Inflammatory macrophage treated with lipopolysaccharide for 1 hour (primary cell): ENCODE results near the gene SLC6A7.
A peak's percentile ranks its signal among the peaks of the same experiment; 100 is the strongest.

Source experiments
- DNase-seq, 2 donors: peaks; one replicate each; pipeline ENCODE4 v3.0.0-alpha.2; 2020 to 2022

Gene SLC6A7

DNA sequence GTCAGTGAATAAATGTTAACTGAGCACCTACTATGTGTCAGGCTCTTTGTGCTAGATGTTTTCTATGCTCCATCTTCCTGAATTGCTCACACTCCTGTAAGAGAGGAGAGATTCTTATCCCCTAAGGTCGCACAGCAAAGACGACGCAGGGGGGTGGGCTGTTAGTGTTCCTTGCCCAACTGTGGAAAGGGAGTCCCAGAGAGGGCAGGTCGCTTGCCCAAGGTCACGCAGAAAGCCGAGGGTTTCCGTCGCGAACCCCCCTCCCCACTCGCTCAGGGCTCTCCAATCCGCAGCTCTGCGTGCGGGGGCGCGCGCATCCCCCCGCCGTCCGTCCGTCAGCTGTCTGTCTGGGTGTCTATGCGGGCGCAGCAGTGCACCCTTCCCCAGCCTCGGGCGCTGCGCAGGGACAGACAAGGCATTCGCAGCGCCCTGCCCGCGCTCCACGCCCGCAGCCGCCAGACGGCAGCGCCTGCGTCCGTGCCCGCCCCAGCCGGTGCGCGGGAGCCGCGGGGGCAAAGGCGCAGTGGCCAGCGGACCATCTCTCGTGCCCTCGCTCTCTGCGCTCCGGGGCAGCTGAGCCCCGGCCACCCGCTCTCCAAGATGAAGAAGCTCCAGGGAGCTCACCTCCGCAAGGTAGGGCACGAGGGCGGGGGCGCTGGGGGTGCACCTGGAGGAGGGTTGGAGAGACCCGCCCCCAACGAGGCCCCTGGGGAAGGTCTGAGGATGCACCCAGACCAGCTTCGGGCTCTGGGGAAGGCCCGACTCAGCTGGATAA, at the start of gene SLC6A7:
TSS of gene SLC6A7 (plus strand) at position 335 of the 775 bp plus-strand sequence. CDS start at position 601, 266 bp downstream.
- no peak for DNase-seq

GRCh38 chr5:150140830-150141229, 49.0 kb upstream of the SLC6A7 start:
- no peak for DNase-seq

DNA sequence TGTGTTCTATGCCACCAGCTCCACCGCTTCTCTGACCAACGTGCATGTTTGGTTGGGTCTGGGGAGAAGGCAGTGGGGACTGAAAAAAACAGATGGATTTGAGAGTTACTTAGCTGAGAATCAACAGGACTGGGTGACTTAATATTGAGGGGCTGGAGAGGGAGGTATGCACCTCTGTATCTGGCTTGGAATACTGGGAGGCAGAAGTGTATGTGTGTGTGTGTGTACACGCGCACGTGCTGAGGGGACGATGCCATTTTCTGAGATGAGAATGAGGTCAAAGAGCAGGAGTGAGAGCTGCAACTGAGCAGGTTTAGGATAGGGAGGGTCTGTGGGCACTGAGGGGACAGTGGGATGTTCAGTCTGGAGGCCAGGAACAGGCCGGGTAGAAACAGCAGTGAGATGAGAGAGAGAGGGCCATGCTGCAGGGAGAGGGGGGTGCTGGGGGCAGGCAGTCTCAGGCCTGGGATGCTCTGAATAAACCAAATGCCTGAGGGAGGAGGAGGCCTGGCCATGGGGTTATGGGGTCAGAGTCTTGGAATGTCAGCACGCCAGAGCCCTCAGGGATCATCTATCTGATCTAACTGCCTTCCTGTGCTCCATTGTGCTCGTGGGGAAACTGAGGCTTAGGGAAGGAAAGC, 48.2 kb upstream of the SLC6A7 start:
- no peak for DNase-seq

- DNase-seq = no peak
Observed at GRCh38 chr5:150142185-150142958, 47.5 kb upstream of the SLC6A7 start.

DNA sequence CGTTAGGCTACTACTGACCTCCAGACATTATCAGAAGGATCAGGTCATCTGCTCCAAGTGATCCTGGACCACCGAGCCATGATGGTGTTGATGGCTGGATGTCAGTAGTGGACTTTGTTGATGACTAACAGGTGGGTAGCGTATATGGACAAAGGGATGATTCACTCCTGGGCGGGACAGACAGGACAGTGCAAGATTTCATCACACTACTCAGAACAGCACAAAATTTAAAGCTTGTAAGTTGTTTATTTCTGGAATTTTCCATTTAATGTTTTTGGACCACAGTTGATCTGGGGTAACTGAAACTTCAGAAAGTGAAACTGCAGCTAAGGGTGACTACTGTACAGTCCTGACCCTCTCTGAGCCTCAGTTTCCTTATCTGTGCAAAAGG, 46.9 kb upstream of the SLC6A7 start:
- DNase-seq = peak; percentile 56 to 72

GRCh38 chr5:150143350-150144245, 46.3 kb upstream of the SLC6A7 start:
- no peak for DNase-seq

DNA sequence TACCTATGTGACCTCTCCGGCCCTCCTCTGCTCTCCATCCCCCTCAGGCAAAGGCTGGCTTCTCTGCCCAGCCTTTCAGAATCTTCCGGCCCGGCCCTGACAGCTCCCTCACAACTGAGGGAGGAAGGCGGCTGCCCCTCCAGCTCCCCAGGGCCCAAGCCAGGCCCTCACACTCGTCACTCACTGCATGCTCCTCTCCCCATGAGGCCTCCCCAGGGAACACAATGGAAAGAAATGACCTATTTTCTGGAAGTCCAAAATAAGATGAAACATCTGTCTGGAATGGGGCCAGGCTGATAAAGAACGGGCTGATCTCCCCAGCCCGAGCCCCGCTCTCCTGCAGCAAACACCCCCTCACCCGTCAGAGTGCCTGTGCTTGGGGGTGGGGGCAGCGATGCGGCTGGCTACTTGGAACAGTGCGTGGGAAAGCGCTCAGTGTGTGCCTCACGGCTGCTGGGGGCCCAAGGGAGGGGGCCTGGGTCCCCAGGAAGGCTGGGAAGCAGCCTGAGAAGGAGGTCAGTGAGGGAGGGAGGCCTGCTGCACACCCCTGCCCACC, 45.5 kb upstream of the SLC6A7 start:
- DNase-seq = no peak

- no peak for DNase-seq
Observed at GRCh38 chr5:150144879-150145278, 45.0 kb upstream of the SLC6A7 start.

DNA sequence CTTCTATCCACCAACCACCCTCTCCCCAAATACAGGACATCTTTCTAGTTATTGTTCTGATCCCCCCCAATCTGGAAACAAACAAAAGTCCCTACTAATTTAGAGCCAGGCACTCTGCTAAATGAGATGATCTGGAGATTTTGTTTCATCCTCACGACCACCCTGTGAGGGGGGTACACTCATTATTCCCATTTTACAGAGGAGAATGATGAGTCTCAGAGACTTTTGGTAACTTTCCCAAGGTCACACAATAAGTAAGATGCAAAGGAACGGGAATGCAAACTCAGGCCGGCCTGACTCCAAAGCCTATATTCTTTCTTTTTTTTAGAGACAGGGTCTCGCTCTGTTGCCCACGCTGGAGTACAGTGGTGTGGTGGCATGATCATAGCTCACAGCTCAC, 43.6 kb upstream of the SLC6A7 start:
- DNase-seq = no peak

GRCh38 chr5:150146862-150147601, 42.8 kb upstream of the SLC6A7 start:
- no peak for DNase-seq

- no peak for DNase-seq
Observed at GRCh38 chr5:150147670-150148069, 42.2 kb upstream of the SLC6A7 start.

DNA sequence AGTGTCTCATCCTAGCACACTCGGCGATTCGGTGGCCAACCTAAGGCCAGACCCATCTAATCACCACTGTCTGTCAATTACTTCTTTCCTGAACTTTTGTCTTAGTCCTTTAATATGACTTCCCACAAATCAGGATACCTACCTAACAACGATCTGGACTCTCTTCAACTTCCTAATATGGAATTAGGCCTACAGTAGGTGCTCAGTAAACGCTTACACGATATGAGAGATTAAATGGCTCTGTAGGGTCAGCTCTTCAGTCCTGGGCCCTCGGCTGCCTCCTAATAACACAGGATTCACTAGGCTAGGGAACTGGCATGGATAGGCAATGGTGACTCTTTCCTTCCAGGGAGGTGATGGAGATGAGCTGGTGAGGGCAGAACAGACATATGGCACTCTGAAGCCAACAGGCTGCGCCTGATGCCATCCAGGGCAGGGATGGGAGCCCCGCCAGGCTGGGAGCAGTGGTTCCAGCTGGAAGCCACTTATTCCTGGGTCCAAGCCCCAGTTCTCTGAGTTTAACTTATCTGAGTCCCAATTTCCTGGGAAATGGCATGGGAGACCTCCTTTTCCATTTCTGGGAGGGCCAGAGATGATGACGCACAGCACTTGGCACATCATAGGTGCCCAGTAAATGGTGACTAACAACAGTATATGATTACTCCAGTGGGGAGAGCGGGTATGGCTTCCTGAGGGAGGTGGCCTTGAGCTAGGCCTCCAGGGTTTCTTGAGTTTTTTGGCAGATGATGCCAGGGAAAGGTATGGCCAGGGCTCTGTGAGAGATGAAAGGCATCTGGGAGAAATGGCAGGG, 41.5 kb upstream of the SLC6A7 start:
- no peak for DNase-seq

DNA sequence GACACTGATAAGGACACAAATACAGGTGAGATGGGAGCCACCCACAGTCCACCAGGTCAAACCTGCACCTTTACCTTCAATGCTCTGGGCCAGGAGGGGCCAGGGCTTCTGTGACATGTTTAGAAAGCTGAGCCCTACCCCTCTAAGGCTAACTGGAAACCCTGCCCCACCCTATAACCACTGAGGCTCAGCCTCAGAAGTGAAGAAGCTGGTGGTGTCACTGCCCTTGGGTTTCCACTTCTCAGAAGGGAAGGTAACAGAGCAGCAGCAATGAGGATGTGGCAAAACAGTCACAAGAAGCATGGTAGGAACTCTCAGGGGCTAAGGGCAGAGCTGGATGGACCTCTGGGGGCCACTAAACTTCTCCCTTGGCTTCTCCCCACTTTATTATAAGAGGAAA, 40.2 kb upstream of the SLC6A7 start:
- DNase-seq = no peak

DNA sequence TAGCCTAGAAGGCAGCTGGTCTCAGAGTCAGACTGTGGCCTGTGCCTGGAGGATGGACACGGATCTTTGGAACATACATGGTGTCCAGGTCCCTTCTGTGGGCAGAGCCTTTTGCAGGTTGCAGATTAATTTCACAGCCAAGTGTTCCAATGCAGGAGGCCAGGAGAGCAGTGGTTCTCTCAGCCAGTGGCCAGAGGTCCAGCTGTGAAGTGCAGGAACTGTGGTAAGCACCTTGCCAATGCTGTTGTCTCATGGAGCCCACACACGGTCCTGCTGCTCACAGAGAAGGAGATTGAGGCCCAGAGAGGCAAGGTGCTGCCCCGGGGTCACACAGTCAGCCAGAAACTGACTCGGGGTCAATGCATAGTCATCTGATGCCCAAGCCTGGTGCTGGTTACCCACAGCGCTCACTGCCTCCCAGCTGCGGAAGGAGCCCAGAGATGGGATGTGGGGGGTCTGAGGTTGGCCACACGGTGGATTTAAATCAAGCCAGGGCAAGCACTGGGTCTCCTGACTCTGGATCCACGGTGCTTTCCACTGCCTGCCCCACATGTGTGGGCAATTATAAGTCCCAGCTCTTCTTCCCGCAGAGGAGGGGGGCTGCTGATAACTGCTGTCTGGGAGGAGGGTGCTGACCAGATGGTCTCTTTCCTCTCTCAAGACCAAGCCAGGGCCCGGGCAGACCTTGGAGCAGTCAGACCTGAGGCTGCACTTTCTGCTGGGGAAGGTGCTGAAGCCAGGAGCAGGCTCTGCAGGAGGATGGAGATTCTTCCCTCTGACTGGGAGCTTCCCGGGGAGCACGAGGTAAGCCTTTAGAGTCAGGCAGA, 37.0 kb upstream of the SLC6A7 start:
- no peak for DNase-seq

- no peak for DNase-seq
Observed at GRCh38 chr5:150153483-150153882, 36.4 kb upstream of the SLC6A7 start.

DNA sequence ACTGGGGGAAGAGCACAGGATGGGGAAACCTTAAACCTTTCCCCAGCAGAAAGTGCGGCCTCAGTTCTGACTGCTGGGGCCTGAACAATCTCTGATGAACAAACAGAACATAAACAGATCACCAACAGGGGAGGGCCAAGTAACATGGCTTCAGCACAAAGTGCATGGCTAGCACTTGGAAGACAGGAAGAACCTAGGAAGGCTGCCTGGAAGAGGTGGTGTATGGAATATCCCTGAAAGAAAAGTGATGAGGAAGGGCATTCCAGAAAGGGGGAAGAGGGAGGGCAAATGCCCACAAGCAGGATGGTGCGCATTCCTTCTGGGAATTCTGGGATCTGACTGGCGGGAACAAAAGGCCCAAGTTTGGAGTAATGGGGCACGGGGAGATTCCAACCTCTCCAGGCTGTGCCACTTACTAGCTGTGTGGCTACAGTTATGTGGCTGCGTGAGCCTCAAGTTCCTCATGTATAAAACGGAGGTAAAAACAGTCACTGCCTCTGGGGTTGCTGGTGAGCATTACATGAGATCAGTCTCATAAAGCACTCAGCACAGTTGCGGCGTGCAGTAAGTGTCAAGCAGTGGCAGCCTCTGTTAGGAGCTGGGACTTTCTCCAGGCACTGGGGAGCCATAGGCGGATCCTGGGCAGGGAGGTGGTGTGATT, 35.8 kb upstream of the SLC6A7 start:
- DNase-seq = peak in 1 of 2 donors; percentile 28

DNA sequence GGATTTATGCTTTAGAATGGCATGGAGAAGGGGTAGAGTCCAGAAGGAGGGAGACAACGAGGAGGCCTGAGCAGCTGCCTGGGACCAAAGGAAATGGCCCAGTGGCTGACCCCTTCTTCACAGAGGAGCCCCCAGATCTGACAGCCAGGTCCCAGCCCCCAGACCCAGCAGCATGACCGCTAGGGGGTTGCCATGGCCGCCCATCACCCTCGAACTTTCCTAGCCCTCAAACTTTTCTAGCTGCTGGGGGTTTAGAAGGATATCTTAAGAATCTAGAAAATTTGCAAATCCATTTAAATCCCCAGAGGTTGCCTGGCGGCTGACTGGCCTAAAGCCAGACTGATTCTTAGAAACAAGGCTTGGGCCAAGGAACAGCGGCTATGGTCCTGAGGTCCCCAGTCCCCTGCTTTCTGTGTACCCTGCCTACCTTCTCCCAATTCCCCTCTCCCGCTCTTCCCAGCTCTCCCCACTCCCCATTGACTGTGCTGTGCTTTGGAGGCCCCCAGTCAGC, 35.2 kb upstream of the SLC6A7 start:
- no peak for DNase-seq

DNA sequence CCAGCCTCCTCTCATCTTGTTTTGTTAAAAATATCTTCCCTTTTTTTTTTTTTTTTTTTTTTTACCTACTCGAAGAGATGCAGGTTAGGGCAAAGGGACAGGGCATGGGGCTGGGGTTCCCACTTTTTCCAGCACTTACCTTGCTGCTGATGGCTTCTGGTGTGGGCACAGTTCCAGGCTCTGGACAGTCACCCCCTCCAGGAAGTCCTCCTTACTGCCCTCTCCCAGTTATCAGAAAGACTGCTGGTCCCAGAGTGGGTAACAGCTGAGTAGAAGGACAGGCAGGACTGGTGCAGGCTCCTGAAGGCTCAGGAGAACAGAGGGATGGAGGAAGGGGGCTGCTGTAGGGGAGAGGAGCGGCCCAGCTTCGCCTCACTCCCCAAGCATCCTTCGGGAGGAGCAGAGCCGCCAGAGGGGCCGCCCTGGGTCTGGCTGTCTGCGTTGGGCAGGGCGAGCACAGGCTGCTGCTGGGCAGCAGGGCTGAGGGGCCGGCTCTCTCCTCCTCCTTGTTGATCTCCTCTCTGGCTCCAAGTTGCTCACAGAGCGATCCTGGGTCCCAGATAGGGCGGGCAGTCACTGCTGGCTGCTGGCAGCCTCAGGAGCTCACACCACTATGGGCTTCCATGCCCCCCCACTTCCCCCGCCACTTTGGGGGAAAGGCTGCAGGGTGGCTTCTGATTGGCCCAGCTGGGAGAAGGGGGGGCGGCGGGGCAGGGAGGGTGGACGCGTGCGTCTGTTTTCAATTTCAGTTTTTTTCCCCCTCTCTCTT, 34.4 kb upstream of the SLC6A7 start, which contains the start of gene PDGFRB:
TSS of gene PDGFRB (minus strand) at position 588 of the 769 bp plus-strand sequence. CDS start 18,798 bp downstream, outside the sequence.
- no peak for DNase-seq
